OCI-LY7 (cell line): ENCODE measurements around the gene ZDHHC11B. TPM values are rescaled to one million over a fixed set of nuclear protein-coding genes. Genes with fewer than 3 reads are reported as not detected.

Experiments
- BruUV-seq: library from RNA; stranded (reverse); fragments of 400-500 nt; replicated peaks from 2 replicates; lab custom pipeline; 2021; lab: Mats Ljungman, UMichigan
- CTCF ChIA-PET: fragments of 300-600 bp; sonication (Branson Sonifier 250); formaldehyde crosslinking; loops from one replicate; lab custom pipeline; 2022; ENCODE audit warnings: antibody characterized with exemption; ENCODE audit not compliant: unreplicated experiment; lab: Charles Lee
- POLR2A ChIA-PET: fragments of 300-600 bp; sonication (Branson Sonifier 250); formaldehyde crosslinking; loops from one replicate; lab custom pipeline; 2022; ENCODE audit warnings: antibody characterized with exemption; lab: Charles Lee
- DNase-seq: peaks from one replicate; pipeline ENCODE4 v3.0.0-alpha.2; 2015; ENCODE audit warnings: low spot score
- H2AFZ ChIP-seq: fragments of 200-600 bp; sonication (generic), shearing (Covaris generic); 2 replicates; pipeline ENCODE4 v1.6.1; 2014; ENCODE audit warnings: mild to moderate bottlenecking, antibody characterized with exemption, low read length, moderate library complexity
- H3K27ac ChIP-seq: fragments of 200-600 bp; sonication (generic); 2 replicates; pipeline ENCODE4 v1.5.1; 2014; ENCODE audit warnings: mixed run types, low read depth, mild to moderate bottlenecking, moderate library complexity, low read length, inconsistent platforms; ENCODE audit not compliant: poor library complexity, severe bottlenecking
- H3K36me3 ChIP-seq: fragments of 200-600 bp; sonication (generic); 2 replicates; pipeline ENCODE4 v1.6.1; 2014; ENCODE audit warnings: mild to moderate bottlenecking, antibody characterized with exemption, low read length, moderate library complexity, mixed read lengths; ENCODE audit not compliant: insufficient read depth
- H3K4me1 ChIP-seq: fragments of 200-600 bp; sonication (generic); 2 replicates; pipeline ENCODE4 v1.5.1; 2014; ENCODE audit warnings: mild to moderate bottlenecking, low read length; ENCODE audit not compliant: insufficient read depth, poor library complexity, severe bottlenecking
- H3K4me2 ChIP-seq: fragments of 200-600 bp; sonication (generic); 2 replicates; pipeline ENCODE4 v1.6.1; 2014; ENCODE audit warnings: mild to moderate bottlenecking, low read length
- H3K4me3 ChIP-seq: fragments of 200-600 bp; sonication (generic); 2 replicates; pipeline ENCODE4 v1.5.1; 2014; ENCODE audit warnings: mild to moderate bottlenecking, low read depth, low read length; ENCODE audit not compliant: poor library complexity, severe bottlenecking
- H3K79me2 ChIP-seq: fragments of 200-600 bp; sonication (generic); 2 replicates; pipeline ENCODE4 v1.6.1; 2016; ENCODE audit warnings: low read depth, mild to moderate bottlenecking, low read length, moderate library complexity, mixed read lengths; ENCODE audit not compliant: insufficient read depth
- H3K9me2 ChIP-seq: fragments of 200-600 bp; sonication (generic); 2 replicates; pipeline ENCODE4 v1.6.1; 2016; ENCODE audit warnings: mild to moderate bottlenecking, low read length, mixed read lengths; ENCODE audit not compliant: insufficient read depth
- H3K9me3 ChIP-seq: fragments of 200-600 bp; sonication (generic); 2 replicates; pipeline ENCODE4 v1.6.1; 2014; ENCODE audit warnings: mild to moderate bottlenecking, mixed run types, low read length, mixed read lengths
- H4K20me1 ChIP-seq: fragments of 200-600 bp; sonication (generic); 2 replicates; pipeline ENCODE4 v1.6.1; 2014; ENCODE audit warnings: mild to moderate bottlenecking, antibody characterized with exemption, low read length, moderate library complexity, mixed read lengths; ENCODE audit not compliant: insufficient read depth
- EZH2phosphoT487 ChIP-seq: fragments of 200-600 bp; sonication (generic); IDR thresholded peaks from 2 replicates; pipeline ENCODE4 v1.6.1; 2018; ENCODE audit warnings: low read depth, borderline replicate concordance, mild to moderate bottlenecking, mixed run types, antibody characterized with exemption, low read length, moderate library complexity, mixed read lengths
- intact Hi-C: fragments of 100-400 bp; cut with micrococcal nuclease; formaldehyde crosslinking; loops from one replicate; pipeline ENCODE4 v1.10.0; 2022; ENCODE audit not compliant: unreplicated experiment
- total RNA-seq, 2 experiments: library from RNA; depleted of rRNA in 1 of 2; stranded (reverse); fragments of >200 nt in 1 of 2; shearing (Covaris generic) in 1 of 2; gene quantifications; 2 replicates each; pipeline ENCODE4 v1.2.3, GENCODE V29; 2014 to 2022
- TF ChIP-seq, protein P1 (sequence below): fragments of 200-600 bp; sonication (generic); conservative IDR thresholded peaks from 2 replicates; pipeline ENCODE4 v1.5.1; 2014; ENCODE audit warnings: mild to moderate bottlenecking, antibody characterized with exemption, low read length, moderate library complexity, mixed read lengths

Gene ZDHHC11B
- total RNA-seq, 2 experiments from 2014 or later = 0.29 TPM; not detected in 1

DNA sequence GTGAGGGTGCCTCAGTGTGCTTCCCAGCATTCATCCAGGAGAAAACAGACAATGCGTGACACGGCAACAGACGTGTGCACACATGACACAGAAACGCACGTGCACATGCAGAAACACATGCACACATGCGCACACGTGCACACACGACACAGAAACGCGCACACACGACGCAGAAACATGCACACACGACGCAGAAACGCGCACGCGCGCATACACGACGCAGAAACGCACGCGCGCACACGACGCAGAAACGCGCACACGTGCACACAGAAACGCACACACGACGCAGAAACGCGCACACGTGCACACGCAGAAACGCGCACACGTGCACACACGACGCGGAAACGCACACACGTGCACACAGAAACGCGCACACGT lies 107.8 kb downstream of the ZDHHC11B start:
- DNase-seq = no peak
- CTCF ChIA-PET = no interaction called here

DNA sequence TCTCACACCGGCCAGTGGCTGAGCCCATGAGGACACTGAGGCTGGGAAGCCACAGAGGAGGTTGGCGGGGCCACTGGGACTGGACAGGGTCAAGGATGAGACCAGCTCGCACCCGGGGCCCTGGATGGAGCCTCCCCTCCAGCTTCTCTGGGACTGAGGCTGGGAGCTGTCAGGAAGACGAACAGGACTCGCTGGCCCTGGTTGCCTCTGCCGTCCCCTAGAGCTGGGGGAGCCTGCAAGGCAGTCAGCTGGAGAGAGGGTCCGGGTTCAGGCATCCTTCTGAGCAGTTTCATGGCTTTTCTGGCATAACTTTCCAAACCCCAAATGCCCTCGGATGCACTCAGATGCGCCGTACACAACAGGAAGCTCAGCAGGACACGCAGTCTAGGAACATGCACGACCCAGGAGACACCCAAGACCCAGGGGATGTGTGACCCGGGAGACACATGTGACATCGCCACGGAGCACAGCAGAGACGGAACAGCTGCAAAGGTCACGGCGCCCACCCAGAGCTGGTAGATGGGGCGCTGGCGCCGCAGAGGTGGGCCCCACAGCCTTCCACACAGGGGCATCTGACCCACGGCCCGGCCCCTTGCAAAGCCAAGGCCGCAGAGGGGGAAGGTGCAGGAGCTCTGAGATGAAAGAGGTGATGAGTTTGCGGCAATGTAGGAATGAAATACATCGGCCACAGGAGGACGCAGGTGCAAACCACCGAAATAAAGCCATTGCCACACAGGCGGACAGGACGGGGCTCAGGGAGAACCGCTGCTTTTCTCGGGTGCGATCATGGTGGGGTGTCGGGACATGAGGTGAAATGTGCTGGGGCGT lies 108.4 kb downstream of the ZDHHC11B start:
- no peaks in the 10 kb centered on the region for H3K79me2 ChIP-seq
- no peaks in the 10 kb centered on the region for H3K9me3 ChIP-seq
- no peaks in the 10 kb centered on the region for H3K4me1 ChIP-seq
- H2AFZ ChIP-seq = no peak overlapping the region
- no peaks in the 10 kb centered on the region for H3K9me2 ChIP-seq
- no peaks in the 10 kb centered on the region for H3K36me3 ChIP-seq
- H3K27ac ChIP-seq = no peak overlapping the region
- H3K4me2 ChIP-seq = no peak overlapping the region
- no peak for DNase-seq
- no peak overlapping the region for H3K4me3 ChIP-seq
- no peaks in the 10 kb centered on the region for H4K20me1 ChIP-seq
- intact Hi-C loops = no loop called here
- TF ChIP-seq EZH2phosphoT487 = no peak
- TF ChIP-seq, protein P1, sequence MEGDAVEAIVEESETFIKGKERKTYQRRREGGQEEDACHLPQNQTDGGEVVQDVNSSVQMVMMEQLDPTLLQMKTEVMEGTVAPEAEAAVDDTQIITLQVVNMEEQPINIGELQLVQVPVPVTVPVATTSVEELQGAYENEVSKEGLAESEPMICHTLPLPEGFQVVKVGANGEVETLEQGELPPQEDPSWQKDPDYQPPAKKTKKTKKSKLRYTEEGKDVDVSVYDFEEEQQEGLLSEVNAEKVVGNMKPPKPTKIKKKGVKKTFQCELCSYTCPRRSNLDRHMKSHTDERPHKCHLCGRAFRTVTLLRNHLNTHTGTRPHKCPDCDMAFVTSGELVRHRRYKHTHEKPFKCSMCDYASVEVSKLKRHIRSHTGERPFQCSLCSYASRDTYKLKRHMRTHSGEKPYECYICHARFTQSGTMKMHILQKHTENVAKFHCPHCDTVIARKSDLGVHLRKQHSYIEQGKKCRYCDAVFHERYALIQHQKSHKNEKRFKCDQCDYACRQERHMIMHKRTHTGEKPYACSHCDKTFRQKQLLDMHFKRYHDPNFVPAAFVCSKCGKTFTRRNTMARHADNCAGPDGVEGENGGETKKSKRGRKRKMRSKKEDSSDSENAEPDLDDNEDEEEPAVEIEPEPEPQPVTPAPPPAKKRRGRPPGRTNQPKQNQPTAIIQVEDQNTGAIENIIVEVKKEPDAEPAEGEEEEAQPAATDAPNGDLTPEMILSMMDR = no peak
- POLR2A ChIA-PET = no interaction called here
- no TSS peak for BruUV-seq
- CTCF ChIA-PET = no interaction called here

More for the DNA sequence above, 107.8 kb downstream of the ZDHHC11B start:
- intact Hi-C loops = no loop called here
- TF ChIP-seq, protein P1 = no peak
- no peak for TF ChIP-seq EZH2phosphoT487
- Histone ChIP-seq H3K36me3 (no peaks in the 10 kb centered on the region), H4K20me1 (no peaks in the 10 kb centered on the region), H3K4me3 (no peak overlapping the region), H3K79me2 (no peaks in the 10 kb centered on the region), H3K9me2 (no peaks in the 10 kb centered on the region), H3K9me3 (no peaks in the 10 kb centered on the region), H3K27ac (no peak overlapping the region), H3K4me2 (no peak overlapping the region), H3K4me1 (no peaks in the 10 kb centered on the region), H2AFZ (no peak overlapping the region)
- BruUV-seq = no TSS peak
- POLR2A ChIA-PET = no interaction called here
